ENCODE data around the gene RNASE7.
A peak's percentile ranks its signal among the peaks of the same experiment; 100 is the strongest.

- TF ChIP-seq EZH2 (IDR thresholded peaks at IDR 0.05; ENCODE audit: borderline replicate concordance, low read length), result peak; percentile 20
- no peak for TF ChIP-seq CTCF (conservative IDR thresholded peaks at IDR 0.05 in 1 of 2, IDR thresholded peaks at IDR 0.05 in 1 of 2; ENCODE audit: extremely low read depth in 1 of 2, insufficient read depth in 1 of 2, low read depth in 1 of 2, low read length in 2 of 2)
These were observed 17.4 kb upstream of the RNASE7 start, which contains the start of gene NDRG2 for GRCh38 chr14:21024585-21025370.
